Measurements from ENCODE around the gene MED27. TPM values are rescaled to one million over a fixed set of nuclear protein-coding genes. Genes with fewer than 3 reads are reported as not detected.

The MED27 gene
- total and polyA plus RNA-seq, 2 of the 4 experiments (the other 2 are of a cell fraction): 50.2 to 63.4 TPM

GRCh38 chr9:132126680-132127236 lies 47.1 kb upstream of the MED27 start:
- CTCF ChIA-PET: no interaction called here
- dilution Hi-C loops (cut with HindIII; ENCODE audit: low sequenced_read_pairs, unreplicated experiment) (no loop called here), intact Hi-C loops (cut with micrococcal nuclease) (no loop called here), in situ Hi-C loops (cut with MboI; ENCODE audit: low sequenced_read_pairs) (no loop called here)
- no peak overlapping the region for H4K91ac ChIP-seq (ENCODE audit: insufficient read depth, low read depth, low read length)
- H3K4me1 ChIP-seq (ENCODE audit: control insufficient read depth, insufficient read depth, low read length): no peaks in the 10 kb centered on the region
- no peak overlapping the region for H3K23ac ChIP-seq (ENCODE audit: low read depth, low read length)
- no peak overlapping the region for H3K4me3 ChIP-seq (ENCODE audit: insufficient read depth, low read depth, low read length)
- WGBS, 2 experiments (ENCODE audit: extremely low coverage in 2 of 2, insufficient read length in 1 of 2): 83% methylated on average over 2 of the region's 13 CpGs; no CpG with 5 or more reads in 1 of the 2 experiments
- BruUV-seq (replicated peaks): no TSS peak
- TF ChIP-seq ELK1 (IDR thresholded peaks at IDR 0.05; ENCODE audit: borderline replicate concordance, low read depth, low read length) (no peak), FOS (IDR thresholded peaks at IDR 0.05; ENCODE audit: low read depth, low read length) (no peak), MXI1 (IDR thresholded peaks at IDR 0.05; ENCODE audit: borderline replicate concordance, low read depth, low read length) (no peak), MAZ (IDR thresholded peaks at IDR 0.05; ENCODE audit: borderline replicate concordance, low read depth, low read length) (no peak), RCOR1 (IDR thresholded peaks at IDR 0.05; ENCODE audit: insufficient replicate concordance, low read length) (no peak), RFX5 (IDR thresholded peaks at IDR 0.05; ENCODE audit: low read depth, low read length) (no peak), POLR2A (IDR thresholded peaks at IDR 0.05; ENCODE audit: low read depth, low read length) (no peak), NFE2L2 (IDR thresholded peaks at IDR 0.05; ENCODE audit: low read depth, low read length) (no peak), CHD1 (IDR thresholded peaks at IDR 0.05; ENCODE audit: low read depth, low read length) (no peak), BHLHE40 (IDR thresholded peaks at IDR 0.05; ENCODE audit: low read depth, low read length) (no peak), RAD21 (IDR thresholded peaks at IDR 0.05; ENCODE audit: low read length) (no peak), CEBPB (IDR thresholded peaks at IDR 0.05; ENCODE audit: low read depth, low read length) (no peak), SMC3 (IDR thresholded peaks at IDR 0.05; ENCODE audit: low read depth, low read length) (no peak), MAFK (IDR thresholded peaks at IDR 0.05; ENCODE audit: low read depth, low read length) (no peak)
- TF ChIP-seq, protein P1, sequence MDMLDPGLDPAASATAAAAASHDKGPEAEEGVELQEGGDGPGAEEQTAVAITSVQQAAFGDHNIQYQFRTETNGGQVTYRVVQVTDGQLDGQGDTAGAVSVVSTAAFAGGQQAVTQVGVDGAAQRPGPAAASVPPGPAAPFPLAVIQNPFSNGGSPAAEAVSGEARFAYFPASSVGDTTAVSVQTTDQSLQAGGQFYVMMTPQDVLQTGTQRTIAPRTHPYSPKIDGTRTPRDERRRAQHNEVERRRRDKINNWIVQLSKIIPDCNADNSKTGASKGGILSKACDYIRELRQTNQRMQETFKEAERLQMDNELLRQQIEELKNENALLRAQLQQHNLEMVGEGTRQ (IDR thresholded peaks at IDR 0.05; ENCODE audit: low read depth, low read length): no peak
- TF ChIP-seq, protein P2, sequence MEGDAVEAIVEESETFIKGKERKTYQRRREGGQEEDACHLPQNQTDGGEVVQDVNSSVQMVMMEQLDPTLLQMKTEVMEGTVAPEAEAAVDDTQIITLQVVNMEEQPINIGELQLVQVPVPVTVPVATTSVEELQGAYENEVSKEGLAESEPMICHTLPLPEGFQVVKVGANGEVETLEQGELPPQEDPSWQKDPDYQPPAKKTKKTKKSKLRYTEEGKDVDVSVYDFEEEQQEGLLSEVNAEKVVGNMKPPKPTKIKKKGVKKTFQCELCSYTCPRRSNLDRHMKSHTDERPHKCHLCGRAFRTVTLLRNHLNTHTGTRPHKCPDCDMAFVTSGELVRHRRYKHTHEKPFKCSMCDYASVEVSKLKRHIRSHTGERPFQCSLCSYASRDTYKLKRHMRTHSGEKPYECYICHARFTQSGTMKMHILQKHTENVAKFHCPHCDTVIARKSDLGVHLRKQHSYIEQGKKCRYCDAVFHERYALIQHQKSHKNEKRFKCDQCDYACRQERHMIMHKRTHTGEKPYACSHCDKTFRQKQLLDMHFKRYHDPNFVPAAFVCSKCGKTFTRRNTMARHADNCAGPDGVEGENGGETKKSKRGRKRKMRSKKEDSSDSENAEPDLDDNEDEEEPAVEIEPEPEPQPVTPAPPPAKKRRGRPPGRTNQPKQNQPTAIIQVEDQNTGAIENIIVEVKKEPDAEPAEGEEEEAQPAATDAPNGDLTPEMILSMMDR (conservative IDR thresholded peaks at IDR 0.05; ENCODE audit: low read depth, low read length): no peak
- no peak overlapping the region for H2AFZ ChIP-seq (replicated peaks; ENCODE audit: low read length, poor library complexity)
- H3K4me2 ChIP-seq (ENCODE audit: low read depth, low read length): no peak overlapping the region
- H3K56ac ChIP-seq (ENCODE audit: extremely low read depth, insufficient read depth, low read length): no peak overlapping the region
- ATAC-seq (ENCODE audit: low read depth) (no peak), DNase-seq (no peak)
- H3K27me3 ChIP-seq (ENCODE audit: control insufficient read depth, insufficient read depth, low read length): peaks cover 77% of the 10 kb centered on the region
- no peak overlapping the region for H4K8ac ChIP-seq (ENCODE audit: low read depth in 2 of 2, low read length in 2 of 2)
- no peak overlapping the region for H4K5ac ChIP-seq (ENCODE audit: low read depth, low read length)
- H2BK5ac ChIP-seq (ENCODE audit: low read depth, low read length, poor library complexity, severe bottlenecking): no peak overlapping the region
- no peak overlapping the region for H2AK5ac ChIP-seq (ENCODE audit: low read depth, low read length)
- no peak overlapping the region for H2AK9ac ChIP-seq (replicated peaks; ENCODE audit: low read depth, low read length, poor library complexity)
- H2BK120ac ChIP-seq (ENCODE audit: low read depth, low read length): no peak overlapping the region
- peaks cover 2% of the 10 kb centered on the region; the same call in 1 of the 2 replicates for H3K9me3 ChIP-seq (ENCODE audit: control insufficient read depth, insufficient read depth, low read length)
- H3K27ac ChIP-seq (ENCODE audit: insufficient read depth, low read length): no peak overlapping the region
- POLR2A ChIA-PET (ENCODE audit: unreplicated experiment): no interaction called here
- H4K20me1 ChIP-seq (ENCODE audit: insufficient read depth, low read length): no peaks in the 10 kb centered on the region; the same call in 1 of the 2 replicates
- H2BK15ac ChIP-seq (ENCODE audit: low read depth, low read length): no peak overlapping the region
- H3K79me1 ChIP-seq (ENCODE audit: low read depth in 1 of 2, low read length in 2 of 2): no peaks in the 10 kb centered on the region
- no peak overlapping the region for H2BK20ac ChIP-seq (ENCODE audit: low read depth, low read length)
- H3K14ac ChIP-seq (replicated peaks; ENCODE audit: low read depth, low read length): no peak overlapping the region
- no peak overlapping the region for H3K18ac ChIP-seq (ENCODE audit: low read depth, low read length)
- no peak overlapping the region for H3K4ac ChIP-seq (ENCODE audit: low read depth, low read length)
- no peaks in the 10 kb centered on the region for H3K36me3 ChIP-seq (ENCODE audit: control insufficient read depth, insufficient read depth, low read length)
- no peaks in the 10 kb centered on the region for H3K9me1 ChIP-seq (ENCODE audit: insufficient read depth, low read length)
- H3K9ac ChIP-seq (ENCODE audit: low read depth, low read length): no peak overlapping the region
